ENCODE measurements around the gene TAPT1. TPM values are rescaled to one million over a fixed set of nuclear protein-coding genes. Genes with fewer than 3 reads are reported as not detected.

The TAPT1 gene
- total RNA-seq, 6 experiments from 2014 or later, result 10.8 to 57.3 (median 40.1) TPM

DNA sequence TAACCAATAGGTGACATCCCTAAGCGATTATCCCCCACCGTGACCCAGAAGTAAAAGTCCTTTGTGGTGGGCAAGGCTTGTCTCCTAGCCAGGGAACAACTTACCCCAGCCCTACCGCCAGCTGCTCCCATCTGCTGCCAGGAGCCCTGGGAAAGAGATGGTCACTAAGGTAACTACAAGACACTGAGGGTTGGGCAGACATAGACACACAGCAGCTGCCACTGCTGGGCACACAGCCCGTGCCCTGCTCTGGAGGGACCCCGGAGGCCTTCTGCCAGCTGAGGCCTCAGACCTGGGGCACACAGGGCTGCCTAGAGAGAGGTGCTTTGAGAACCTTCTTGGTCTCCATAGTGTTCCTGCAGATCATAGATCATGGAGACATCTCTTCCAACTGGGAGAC, 89.4 kb downstream of the TAPT1 start:
- TF ChIP-seq POLR2A (IDR thresholded peaks at IDR 0.05), result no peak
- TF ChIP-seq, protein P1, sequence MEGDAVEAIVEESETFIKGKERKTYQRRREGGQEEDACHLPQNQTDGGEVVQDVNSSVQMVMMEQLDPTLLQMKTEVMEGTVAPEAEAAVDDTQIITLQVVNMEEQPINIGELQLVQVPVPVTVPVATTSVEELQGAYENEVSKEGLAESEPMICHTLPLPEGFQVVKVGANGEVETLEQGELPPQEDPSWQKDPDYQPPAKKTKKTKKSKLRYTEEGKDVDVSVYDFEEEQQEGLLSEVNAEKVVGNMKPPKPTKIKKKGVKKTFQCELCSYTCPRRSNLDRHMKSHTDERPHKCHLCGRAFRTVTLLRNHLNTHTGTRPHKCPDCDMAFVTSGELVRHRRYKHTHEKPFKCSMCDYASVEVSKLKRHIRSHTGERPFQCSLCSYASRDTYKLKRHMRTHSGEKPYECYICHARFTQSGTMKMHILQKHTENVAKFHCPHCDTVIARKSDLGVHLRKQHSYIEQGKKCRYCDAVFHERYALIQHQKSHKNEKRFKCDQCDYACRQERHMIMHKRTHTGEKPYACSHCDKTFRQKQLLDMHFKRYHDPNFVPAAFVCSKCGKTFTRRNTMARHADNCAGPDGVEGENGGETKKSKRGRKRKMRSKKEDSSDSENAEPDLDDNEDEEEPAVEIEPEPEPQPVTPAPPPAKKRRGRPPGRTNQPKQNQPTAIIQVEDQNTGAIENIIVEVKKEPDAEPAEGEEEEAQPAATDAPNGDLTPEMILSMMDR (IDR thresholded peaks at IDR 0.05), result no peak
- Histone ChIP-seq H3K4me3 (no peak overlapping the region), H3K36me3 (no peaks in the 10 kb centered on the region), H3K27me3 (no peaks in the 10 kb centered on the region), H3K4me1 (no peaks in the 10 kb centered on the region), H3K27ac (no peak overlapping the region), H3K9me3 (no peaks in the 10 kb centered on the region)
- ATAC-seq (no peak), DNase-seq (no peak)
- 90% methylated on average over 4 of the region's 5 CpGs for WGBS (ENCODE audit: insufficient coverage, low coverage, low lambda C conversion rate, missing lambda C conversion rate)
- intact Hi-C loops (cut with DNase I), result no loop called here

DNA sequence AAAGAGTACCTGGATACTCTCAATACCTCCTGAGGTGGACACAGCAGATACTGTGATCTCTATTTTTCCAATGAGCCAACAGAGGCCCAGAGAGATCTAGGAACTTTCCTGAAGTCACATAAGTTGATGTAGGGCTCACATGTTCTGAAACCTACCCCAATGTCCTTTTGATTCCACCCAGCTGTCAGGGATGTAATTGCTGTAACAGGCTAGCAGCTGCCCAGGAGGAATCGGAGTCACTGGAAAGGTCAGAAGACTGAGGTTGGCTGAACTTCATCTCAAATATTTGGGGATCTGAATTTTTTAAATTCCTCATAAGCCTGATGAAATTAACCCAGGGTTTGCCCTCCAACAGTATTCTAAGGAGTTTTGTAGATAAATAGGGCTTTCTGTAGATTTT, 90.0 kb downstream of the TAPT1 start:
- intact Hi-C loops (cut with DNase I), result no loop called here
- no peaks in the 10 kb centered on the region for H3K36me3 ChIP-seq
- H3K4me1 ChIP-seq, result no peaks in the 10 kb centered on the region
- no peak for DNase-seq
- 11% methylated on average over 1 of the region's 1 CpG for whole genome bisulfite sequencing (ENCODE audit: insufficient coverage, low coverage, low lambda C conversion rate, missing lambda C conversion rate)
- H3K9me3 ChIP-seq, result no peaks in the 10 kb centered on the region
- no peak overlapping the region for H3K4me3 ChIP-seq
- TF ChIP-seq, protein P1 (IDR thresholded peaks at IDR 0.05), result no peak
- no peak for TF ChIP-seq POLR2A (IDR thresholded peaks at IDR 0.05)
- ATAC-seq, result no peak
- no peaks in the 10 kb centered on the region for H3K27me3 ChIP-seq
- H3K27ac ChIP-seq, result no peak overlapping the region

DNA sequence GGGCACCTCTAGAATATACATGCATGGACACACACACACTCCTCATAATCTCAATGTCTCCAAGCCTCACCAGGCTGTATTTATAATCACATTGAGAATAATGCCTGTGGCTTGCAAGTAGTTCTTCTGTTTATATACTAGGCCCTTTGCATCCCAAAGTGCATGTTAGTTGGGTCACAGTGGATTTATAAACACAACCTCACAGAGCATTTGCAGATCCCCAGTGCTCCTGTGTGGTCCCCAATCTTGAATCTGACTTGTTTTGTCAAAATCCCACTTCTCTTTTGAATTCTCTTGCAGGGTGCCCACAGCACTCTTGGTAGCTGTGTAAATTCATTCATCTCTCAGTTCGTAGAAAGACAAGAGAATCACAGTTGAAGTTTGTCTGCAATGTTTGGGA, 92.9 kb downstream of the TAPT1 start:
- Histone ChIP-seq H3K9me3 (no peaks in the 10 kb centered on the region), H3K36me3 (no peaks in the 10 kb centered on the region), H3K4me3 (no peak overlapping the region), H3K4me1 (peaks cover 0 to 6% (median 2%) of the 10 kb centered on the region in 4 donors), H3K27ac (no peak overlapping the region), H3K27me3 (no peaks in the 10 kb centered on the region)
- ATAC-seq, result no peak
- WGBS (ENCODE audit: insufficient coverage, low coverage, low lambda C conversion rate, missing lambda C conversion rate), result 72% methylated on average over 1 of the region's 1 CpG
- intact Hi-C loops (cut with DNase I), result no loop called here
- TF ChIP-seq POLR2A (IDR thresholded peaks at IDR 0.05), result no peak
- TF ChIP-seq, protein P1 (IDR thresholded peaks at IDR 0.05), result no peak
- no peak for DNase-seq

DNA sequence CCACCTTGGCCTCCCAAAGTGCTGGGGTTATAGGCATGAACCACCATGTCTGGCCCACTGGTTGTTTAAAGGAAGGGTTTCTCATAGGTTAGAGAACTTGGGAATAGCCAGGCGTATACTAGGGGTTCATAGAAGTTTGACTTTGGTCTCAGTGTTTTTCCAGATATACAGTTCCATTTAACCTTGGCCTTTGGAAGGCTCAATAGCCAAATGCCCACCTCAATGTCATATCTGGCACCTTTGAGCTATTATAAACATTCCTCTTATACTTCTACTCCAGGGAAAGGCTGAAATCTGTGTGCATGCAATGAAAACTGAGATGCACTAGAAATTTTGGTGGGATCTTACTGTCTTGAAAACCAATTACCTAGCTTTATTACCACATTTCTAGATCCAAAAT, 95.0 kb downstream of the TAPT1 start:
- intact Hi-C loops (cut with DNase I), result no loop called here
- Histone ChIP-seq H3K4me1 (peaks cover 0 to 6% (median 2%) of the 10 kb centered on the region in 4 donors), H3K27me3 (no peaks in the 10 kb centered on the region), H3K27ac (no peak overlapping the region), H3K9me3 (no peaks in the 10 kb centered on the region), H3K4me3 (no peak overlapping the region), H3K36me3 (no peaks in the 10 kb centered on the region)
- ATAC-seq (no peak), DNase-seq (no peak)
- WGBS (ENCODE audit: insufficient coverage, low coverage, low lambda C conversion rate, missing lambda C conversion rate), result 100% methylated on average over 1 of the region's 1 CpG
- no peak for TF ChIP-seq POLR2A (IDR thresholded peaks at IDR 0.05)
- TF ChIP-seq, protein P1 (IDR thresholded peaks at IDR 0.05), result no peak

DNA sequence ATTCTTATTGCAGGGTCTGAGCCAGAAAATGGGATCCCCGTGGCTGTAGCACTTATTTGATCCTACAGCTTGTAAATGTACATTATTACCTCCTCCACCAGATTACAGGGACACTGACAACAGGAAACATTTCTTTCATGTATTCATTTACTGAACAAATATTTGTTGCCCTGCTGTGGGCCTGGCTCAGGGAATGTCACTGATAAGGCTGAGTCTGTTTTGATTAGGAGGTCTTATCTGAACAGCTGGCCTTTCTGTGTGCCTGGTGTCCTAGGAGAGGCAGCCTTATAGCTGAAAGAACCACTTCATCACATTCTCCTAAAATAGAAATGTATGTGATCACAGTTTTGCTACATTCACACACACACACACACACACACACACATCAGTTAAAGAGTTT, 96.9 kb downstream of the TAPT1 start:
- no peak overlapping the region for H3K27ac ChIP-seq
- H3K27me3 ChIP-seq, result no peaks in the 10 kb centered on the region
- WGBS (ENCODE audit: insufficient coverage, low coverage, low lambda C conversion rate, missing lambda C conversion rate), result 25% methylated on average over 1 of the region's 1 CpG
- H3K4me3 ChIP-seq, result no peak overlapping the region
- H3K36me3 ChIP-seq, result no peaks in the 10 kb centered on the region
- H3K4me1 ChIP-seq, result peaks cover 0 to 6% (median 2%) of the 10 kb centered on the region in 4 donors
- ATAC-seq (peak; percentile 78 to 97 (median 89)), DNase-seq (peak in 1 of 3 donors; percentile 38)
- no peak for TF ChIP-seq POLR2A (IDR thresholded peaks at IDR 0.05)
- intact Hi-C loops (cut with DNase I), result no loop called here
- no peaks in the 10 kb centered on the region for H3K9me3 ChIP-seq
